ENCODE results near the gene PDIA6.
"Not testable (repeated sequence)": the region's sequence is repeated elsewhere in the genome, so short reads cannot be mapped to it uniquely, and the experiment has no call there.

Gene PDIA6

GRCh38 chr2:10820978-10821695 lies 8.6 kb upstream of the PDIA6 start:
- Histone ChIP-seq H3K27ac (ENCODE audit: low read depth, low read length) (no peak overlapping the region), H3K9me3 (ENCODE audit: control insufficient read depth in 5 of 5, low read length in 5 of 5) (peaks cover 0 to 3% (median 0%) of the 10 kb centered on the region in 5 donors), H3K4me3 (ENCODE audit: low read depth in 1 of 5, low read length in 5 of 5) (no peak overlapping the region), H3K9ac (ENCODE audit: low read length in 5 of 5) (no peak overlapping the region), H3K36me3 (ENCODE audit: control insufficient read depth in 5 of 5, insufficient read depth in 5 of 5, low read length in 5 of 5) (no peaks in the 10 kb centered on the region), H3K4me1 (ENCODE audit: control insufficient read depth in 5 of 5, insufficient read depth in 5 of 5, low read length in 5 of 5) (peaks cover 0 to 7% (median 0%) of the 10 kb centered on the region in 5 donors), H3K27me3 (ENCODE audit: control insufficient read depth in 5 of 5, insufficient read depth in 4 of 5, low read length in 5 of 5) (peaks cover 0 to 3% (median 0%) of the 10 kb centered on the region in 5 donors)

GRCh38 chr2:10820562-10820961 lies 8.0 kb upstream of the PDIA6 start:
- peaks cover 0 to 3% (median 0%) of the 10 kb centered on the region in 5 donors for H3K27me3 ChIP-seq (ENCODE audit: control insufficient read depth in 5 of 5, insufficient read depth in 4 of 5, low read length in 5 of 5)
- peaks cover 0 to under 1% (median 0%) of the 10 kb centered on the region in 5 donors for H3K9me3 ChIP-seq (ENCODE audit: control insufficient read depth in 5 of 5, low read length in 5 of 5)
- H3K27ac ChIP-seq (ENCODE audit: low read depth, low read length) = no peak overlapping the region
- H3K9ac ChIP-seq (ENCODE audit: low read length in 5 of 5) = no peak overlapping the region
- H3K36me3 ChIP-seq (ENCODE audit: control insufficient read depth in 5 of 5, insufficient read depth in 5 of 5, low read length in 5 of 5) = no peaks in the 10 kb centered on the region
- H3K4me3 ChIP-seq (ENCODE audit: low read depth in 1 of 5, low read length in 5 of 5) = no peak overlapping the region
- peaks cover 0 to 7% (median 0%) of the 10 kb centered on the region in 5 donors for H3K4me1 ChIP-seq (ENCODE audit: control insufficient read depth in 5 of 5, insufficient read depth in 5 of 5, low read length in 5 of 5)

- Histone ChIP-seq H3K36me3 (ENCODE audit: control insufficient read depth in 5 of 5, insufficient read depth in 5 of 5, low read length in 5 of 5) (no peaks in the 10 kb centered on the region), H3K9me3 (ENCODE audit: control insufficient read depth in 5 of 5, low read length in 5 of 5) (no peaks in the 10 kb centered on the region), H3K27ac (ENCODE audit: low read depth, low read length) (no peak overlapping the region), H3K4me3 (ENCODE audit: low read depth in 1 of 5, low read length in 5 of 5) (no peak overlapping the region), H3K9ac (ENCODE audit: low read length in 5 of 5) (no peak overlapping the region), H3K4me1 (ENCODE audit: control insufficient read depth in 5 of 5, insufficient read depth in 5 of 5, low read length in 5 of 5) (peaks cover 0 to 11% (median 6%) of the 10 kb centered on the region in 5 donors), H3K27me3 (ENCODE audit: control insufficient read depth in 5 of 5, insufficient read depth in 4 of 5, low read length in 5 of 5) (peaks cover 0 to 3% (median 0%) of the 10 kb centered on the region in 5 donors)
Observed at GRCh38 chr2:10819714-10820314, 7.2 kb upstream of the PDIA6 start.

GRCh38 chr2:10818984-10819383 lies 6.4 kb upstream of the PDIA6 start:
- Histone ChIP-seq H3K4me3 (ENCODE audit: low read depth in 1 of 5, low read length in 5 of 5) (no peak overlapping the region), H3K9ac (ENCODE audit: low read length in 5 of 5) (no peak overlapping the region), H3K4me1 (ENCODE audit: control insufficient read depth in 5 of 5, insufficient read depth in 5 of 5, low read length in 5 of 5) (peaks cover 5 to 19% (median 14%) of the 10 kb centered on the region in 5 donors), H3K36me3 (ENCODE audit: control insufficient read depth in 5 of 5, insufficient read depth in 5 of 5, low read length in 5 of 5) (no peaks in the 10 kb centered on the region), H3K27me3 (ENCODE audit: control insufficient read depth in 5 of 5, insufficient read depth in 4 of 5, low read length in 5 of 5) (peaks cover 0 to 3% (median 0%) of the 10 kb centered on the region in 5 donors), H3K27ac (ENCODE audit: low read depth, low read length) (no peak overlapping the region), H3K9me3 (ENCODE audit: control insufficient read depth in 5 of 5, low read length in 5 of 5) (no peaks in the 10 kb centered on the region)

- H3K27me3 ChIP-seq (ENCODE audit: control insufficient read depth in 5 of 5, insufficient read depth in 4 of 5, low read length in 5 of 5); H3K36me3 ChIP-seq (ENCODE audit: control insufficient read depth in 5 of 5, insufficient read depth in 5 of 5, low read length in 5 of 5); H3K4me3 ChIP-seq (ENCODE audit: low read depth in 1 of 5, low read length in 5 of 5); H3K9ac ChIP-seq (ENCODE audit: low read length in 5 of 5); H3K27ac ChIP-seq (ENCODE audit: low read depth, low read length); H3K9me3 ChIP-seq (ENCODE audit: control insufficient read depth in 5 of 5, low read length in 5 of 5): not testable (repeated sequence)
- peaks cover 5 to 22% (median 17%) of the 10 kb centered on the region in 5 donors for H3K4me1 ChIP-seq (ENCODE audit: control insufficient read depth in 5 of 5, insufficient read depth in 5 of 5, low read length in 5 of 5)
Observed at GRCh38 chr2:10818305-10818704, 5.7 kb upstream of the PDIA6 start.

- Histone ChIP-seq H3K9me3 (ENCODE audit: control insufficient read depth in 5 of 5, low read length in 5 of 5) (no peaks in the 10 kb centered on the region), H3K27me3 (ENCODE audit: control insufficient read depth in 5 of 5, insufficient read depth in 4 of 5, low read length in 5 of 5) (peaks cover 0 to 3% (median 0%) of the 10 kb centered on the region in 5 donors), H3K4me1 (ENCODE audit: control insufficient read depth in 5 of 5, insufficient read depth in 5 of 5, low read length in 5 of 5) (peaks cover 5 to 26% (median 20%) of the 10 kb centered on the region in 5 donors), H3K36me3 (ENCODE audit: control insufficient read depth in 5 of 5, insufficient read depth in 5 of 5, low read length in 5 of 5) (no peaks in the 10 kb centered on the region), H3K27ac (ENCODE audit: low read depth, low read length) (no peak overlapping the region), H3K9ac (ENCODE audit: low read length in 5 of 5) (no peak overlapping the region), H3K4me3 (ENCODE audit: low read depth in 1 of 5, low read length in 5 of 5) (no peak overlapping the region)
Observed at GRCh38 chr2:10817413-10817812, 4.8 kb upstream of the PDIA6 start.

GRCh38 chr2:10814571-10815331 lies 2.2 kb upstream of the PDIA6 start:
- Histone ChIP-seq H3K9ac (ENCODE audit: low read length in 5 of 5) (peak overlapping the region in 3 of 5 donors; percentile 9 to 60 (median 59)), H3K4me1 (ENCODE audit: control insufficient read depth in 5 of 5, insufficient read depth in 5 of 5, low read length in 5 of 5) (peaks cover 7 to 39% (median 35%) of the 10 kb centered on the region in 5 donors), H3K27me3 (ENCODE audit: control insufficient read depth in 5 of 5, insufficient read depth in 4 of 5, low read length in 5 of 5) (no peaks in the 10 kb centered on the region), H3K36me3 (ENCODE audit: control insufficient read depth in 5 of 5, insufficient read depth in 5 of 5, low read length in 5 of 5) (no peaks in the 10 kb centered on the region), H3K4me3 (ENCODE audit: low read depth in 1 of 5, low read length in 5 of 5) (peak overlapping the region in 2 of 5 donors; percentile 11 to 22), H3K9me3 (ENCODE audit: control insufficient read depth in 5 of 5, low read length in 5 of 5) (no peaks in the 10 kb centered on the region), H3K27ac (ENCODE audit: low read depth, low read length) (peak overlapping the region; percentile 60)

GRCh38 chr2:10814142-10814541 lies 1.6 kb upstream of the PDIA6 start:
- H3K27me3 ChIP-seq (ENCODE audit: control insufficient read depth in 5 of 5, insufficient read depth in 4 of 5, low read length in 5 of 5) = no peaks in the 10 kb centered on the region
- H3K9ac ChIP-seq (ENCODE audit: low read length in 5 of 5) = peak overlapping the region in 3 of 5 donors; percentile 9 to 60 (median 59)
- H3K4me3 ChIP-seq (ENCODE audit: low read depth in 1 of 5, low read length in 5 of 5) = peak overlapping the region in 1 of 5 donors; percentile 10
- no peaks in the 10 kb centered on the region for H3K36me3 ChIP-seq (ENCODE audit: control insufficient read depth in 5 of 5, insufficient read depth in 5 of 5, low read length in 5 of 5)
- no peaks in the 10 kb centered on the region for H3K9me3 ChIP-seq (ENCODE audit: control insufficient read depth in 5 of 5, low read length in 5 of 5)
- peaks cover 7 to 39% (median 35%) of the 10 kb centered on the region in 5 donors for H3K4me1 ChIP-seq (ENCODE audit: control insufficient read depth in 5 of 5, insufficient read depth in 5 of 5, low read length in 5 of 5)
- peak overlapping the region; percentile 60 for H3K27ac ChIP-seq (ENCODE audit: low read depth, low read length)

- Histone ChIP-seq H3K27ac (ENCODE audit: low read depth, low read length) (peak overlapping the region; percentile 62), H3K4me1 (ENCODE audit: control insufficient read depth in 5 of 5, insufficient read depth in 5 of 5, low read length in 5 of 5) (peaks cover 7 to 39% (median 35%) of the 10 kb centered on the region in 5 donors)
- H3K36me3 ChIP-seq (ENCODE audit: control insufficient read depth in 5 of 5, insufficient read depth in 5 of 5, low read length in 5 of 5) = not testable (repeated sequence)
Observed at GRCh38 chr2:10813163-10814138, 866 bp upstream of the PDIA6 start.

More at GRCh38 chr2:10813163-10814138, 866 bp upstream of the PDIA6 start:
- Histone ChIP-seq H3K9ac (ENCODE audit: low read length in 5 of 5) (peak overlapping the region; percentile 4 to 62 (median 41)), H3K4me3 (ENCODE audit: low read depth in 1 of 5, low read length in 5 of 5) (peak overlapping the region; percentile 65 to 78 (median 69))
- H3K9me3 ChIP-seq (ENCODE audit: control insufficient read depth in 5 of 5, low read length in 5 of 5); H3K27me3 ChIP-seq (ENCODE audit: control insufficient read depth in 5 of 5, insufficient read depth in 4 of 5, low read length in 5 of 5): not testable (repeated sequence)
